HG03457 (cell line): ENCODE results near the gene CHSY1.

Experiments
- ATAC-seq: cut with Tn5 transposase; IDR thresholded peaks from one replicate; pipeline ENCODE4 v1.9.1; 2021; ENCODE audit warnings: moderate number of reproducible peaks; ENCODE audit not compliant: unreplicated experiment

Gene CHSY1

DNA sequence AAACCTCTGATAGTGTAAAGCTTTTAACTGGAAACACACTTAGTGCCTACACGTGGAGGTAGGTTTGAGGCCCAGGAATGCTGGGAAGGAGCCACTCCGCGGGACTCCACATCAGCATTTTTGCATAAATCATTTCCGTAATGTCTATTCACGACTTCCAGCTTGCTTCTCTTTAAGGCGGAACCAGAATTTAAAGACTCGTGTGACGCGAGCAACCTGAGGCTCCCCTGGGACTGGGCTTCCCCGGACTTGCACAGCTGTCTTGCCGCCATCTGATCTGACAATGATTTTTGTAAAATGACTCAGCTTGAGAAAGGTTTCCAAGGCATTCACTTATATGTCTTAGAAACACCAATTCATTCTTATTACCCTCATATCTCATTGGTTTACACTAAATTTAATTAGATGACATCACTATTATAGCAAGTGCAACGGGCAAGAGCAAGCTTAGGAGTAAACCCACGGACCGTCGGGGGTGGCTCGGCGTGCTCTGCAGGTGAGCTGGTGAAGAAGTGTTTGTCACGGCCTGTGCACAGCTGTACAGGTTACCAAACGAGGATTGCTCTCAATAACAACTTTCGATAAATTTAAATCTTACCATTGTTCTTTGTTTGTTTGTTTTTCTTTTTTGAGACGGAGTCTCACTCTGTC, 95.2 kb downstream of the CHSY1 start:
- peak; percentile 73 for ATAC-seq

GRCh38 chr15:101156061-101156460, 95.8 kb downstream of the CHSY1 start:
- no peak for ATAC-seq

GRCh38 chr15:101153801-101154656, 97.8 kb downstream of the CHSY1 start:
- no peak for ATAC-seq

DNA sequence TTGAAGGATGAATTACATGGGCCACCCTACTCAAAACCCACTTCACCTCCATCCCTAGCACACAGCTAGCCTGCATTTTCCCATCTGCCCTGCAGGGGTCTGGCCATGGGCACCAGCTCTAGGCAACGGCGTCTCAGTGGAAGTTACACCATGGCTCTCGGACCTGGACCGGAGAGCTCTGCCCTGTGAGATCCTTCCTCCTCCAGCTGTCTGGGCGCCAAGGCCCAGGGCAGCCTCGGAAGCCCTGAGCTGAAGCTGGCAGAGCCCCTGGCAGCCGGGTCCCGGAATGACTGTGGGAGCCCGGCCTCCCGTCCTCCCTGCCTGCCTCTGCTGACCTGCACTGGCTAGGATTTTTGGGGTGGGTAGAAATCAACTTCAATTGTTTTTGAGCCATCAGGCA, 98.9 kb downstream of the CHSY1 start:
- no peak for ATAC-seq

DNA sequence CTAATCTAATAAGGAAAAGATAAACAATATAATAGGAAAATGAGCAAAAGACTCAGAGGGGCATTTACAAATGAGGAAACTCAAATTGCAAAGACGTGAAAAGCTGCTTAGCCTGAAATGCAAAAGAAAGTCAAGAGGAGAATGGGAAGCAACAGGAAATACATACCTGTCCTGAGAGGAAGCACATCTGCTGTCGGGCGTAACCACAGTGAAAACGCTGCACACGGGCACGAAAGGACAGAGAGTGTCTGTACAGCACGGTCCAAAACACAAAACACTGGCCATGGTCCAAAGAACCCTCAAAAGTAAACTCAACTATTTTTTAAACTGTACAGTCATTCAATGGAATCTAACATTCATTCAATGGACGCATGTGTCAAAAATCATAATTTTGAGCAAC, 100.6 kb downstream of the CHSY1 start:
- ATAC-seq: no peak

GRCh38 chr15:101150723-101151040, 101.2 kb downstream of the CHSY1 start:
- no peak for ATAC-seq

DNA sequence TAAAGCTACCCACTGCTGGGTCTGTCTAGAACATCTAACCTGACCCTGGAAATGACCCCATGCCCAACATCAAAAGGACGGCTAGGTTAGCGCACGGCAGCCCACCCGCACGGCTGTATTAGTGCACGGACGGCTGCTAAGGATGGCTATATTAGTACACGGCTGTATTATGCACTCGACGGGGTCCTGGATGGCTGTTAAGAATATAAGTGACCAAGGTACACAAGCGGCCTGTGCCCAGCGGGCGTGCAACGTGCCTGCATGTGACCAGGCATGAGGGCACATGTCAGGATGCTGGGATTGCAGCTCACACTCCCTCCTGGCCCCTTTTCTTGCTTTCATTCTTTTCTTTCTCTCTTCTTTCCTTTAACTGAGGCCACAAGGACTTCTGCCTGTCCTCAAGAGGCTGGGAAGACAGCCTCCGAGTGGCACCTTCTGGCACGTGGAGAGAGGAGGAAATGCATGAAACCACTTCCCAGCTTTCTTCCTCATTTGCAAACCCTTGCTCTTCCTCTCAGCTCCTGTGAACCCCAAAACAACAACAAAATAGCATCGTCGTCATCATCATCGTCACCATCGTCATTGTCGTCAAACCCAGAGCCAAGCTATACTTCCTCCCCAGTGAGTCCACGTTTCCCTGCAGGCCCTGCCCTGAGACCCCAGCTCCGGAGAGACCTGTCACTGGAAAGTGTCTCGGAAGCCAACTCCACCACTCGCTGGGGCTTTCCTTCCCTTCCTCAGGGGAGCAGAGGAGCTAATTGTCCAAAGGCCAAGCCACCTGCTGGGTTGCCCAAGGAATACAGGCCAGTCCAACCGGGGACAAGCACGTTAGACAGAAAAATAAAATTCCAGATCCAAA, 101.8 kb downstream of the CHSY1 start:
- no peak for ATAC-seq

DNA sequence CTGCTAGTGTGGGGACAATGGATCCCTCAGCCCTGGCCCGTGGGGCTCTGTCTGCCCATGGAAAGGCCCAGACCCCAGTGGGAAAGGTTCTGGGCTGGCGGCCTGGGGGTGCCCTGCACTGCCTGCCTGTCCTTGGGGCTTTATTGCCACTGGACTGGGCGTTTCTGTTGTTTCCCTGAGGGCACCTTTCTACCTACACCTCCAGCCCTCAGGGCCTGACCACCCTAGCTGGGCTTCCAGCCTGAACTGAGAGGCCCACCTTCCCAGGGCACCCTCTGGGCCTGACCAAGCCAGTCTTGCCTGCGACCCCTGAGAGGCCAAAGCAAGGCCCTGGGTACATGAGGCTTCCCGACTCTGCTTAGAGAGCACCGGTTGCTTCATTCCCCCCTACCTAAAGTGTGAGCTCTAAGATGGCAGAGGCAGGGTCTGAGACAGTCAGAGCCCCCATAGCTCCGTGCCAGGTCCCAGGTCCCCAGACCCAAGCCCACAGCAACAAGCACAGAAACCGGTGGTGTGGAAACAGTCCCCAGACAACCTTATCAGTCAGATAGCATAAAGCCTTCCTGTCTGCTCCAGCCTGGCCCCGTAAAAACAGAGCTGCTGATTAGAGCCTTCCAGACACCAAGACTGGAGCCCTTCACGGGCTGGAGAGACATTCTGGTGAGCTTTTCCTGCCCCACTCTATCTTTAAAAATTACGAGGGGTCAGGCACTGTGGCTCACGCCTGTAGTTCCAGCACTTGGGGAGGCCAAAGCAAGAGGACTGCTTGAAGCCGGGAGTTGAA, 102.8 kb downstream of the CHSY1 start:
- no peak for ATAC-seq

DNA sequence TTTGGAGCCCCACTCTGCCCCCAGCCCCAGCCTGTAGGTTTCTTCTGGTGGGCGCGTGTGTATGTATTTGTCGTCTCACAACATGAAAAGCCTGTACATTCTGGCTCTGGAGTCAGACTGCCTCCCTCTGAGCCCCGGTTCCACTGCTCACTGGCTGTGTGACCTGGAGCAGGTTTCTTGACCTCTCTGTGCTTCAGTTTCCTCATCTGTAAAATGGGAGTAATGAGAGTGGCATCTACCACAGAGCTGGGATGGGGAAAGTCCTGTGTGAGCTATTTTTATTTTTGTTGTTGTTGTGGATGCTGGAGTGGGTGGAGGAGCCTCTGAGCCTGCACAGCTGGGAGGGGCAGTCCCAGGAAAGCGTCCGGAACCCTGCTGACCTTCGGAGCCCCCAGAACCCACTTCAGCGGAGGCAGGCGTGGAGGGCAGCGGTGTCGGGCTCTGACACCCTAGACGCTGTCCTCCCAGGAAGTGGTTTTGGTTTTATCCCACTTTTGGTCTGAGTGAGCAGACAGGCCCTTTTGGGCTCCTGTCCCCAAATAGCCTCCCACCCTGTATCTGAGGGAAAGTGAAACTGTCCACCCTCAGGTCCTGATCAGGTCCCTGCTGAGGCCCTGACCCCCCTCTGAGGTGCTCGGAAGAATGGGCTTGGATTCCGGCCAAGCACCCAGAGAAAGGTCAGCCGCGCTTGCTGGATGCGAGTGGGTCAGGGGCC, 103.5 kb downstream of the CHSY1 start:
- ATAC-seq: no peak

- no peak for ATAC-seq
Observed at GRCh38 chr15:101147181-101147580, 104.7 kb downstream of the CHSY1 start.

DNA sequence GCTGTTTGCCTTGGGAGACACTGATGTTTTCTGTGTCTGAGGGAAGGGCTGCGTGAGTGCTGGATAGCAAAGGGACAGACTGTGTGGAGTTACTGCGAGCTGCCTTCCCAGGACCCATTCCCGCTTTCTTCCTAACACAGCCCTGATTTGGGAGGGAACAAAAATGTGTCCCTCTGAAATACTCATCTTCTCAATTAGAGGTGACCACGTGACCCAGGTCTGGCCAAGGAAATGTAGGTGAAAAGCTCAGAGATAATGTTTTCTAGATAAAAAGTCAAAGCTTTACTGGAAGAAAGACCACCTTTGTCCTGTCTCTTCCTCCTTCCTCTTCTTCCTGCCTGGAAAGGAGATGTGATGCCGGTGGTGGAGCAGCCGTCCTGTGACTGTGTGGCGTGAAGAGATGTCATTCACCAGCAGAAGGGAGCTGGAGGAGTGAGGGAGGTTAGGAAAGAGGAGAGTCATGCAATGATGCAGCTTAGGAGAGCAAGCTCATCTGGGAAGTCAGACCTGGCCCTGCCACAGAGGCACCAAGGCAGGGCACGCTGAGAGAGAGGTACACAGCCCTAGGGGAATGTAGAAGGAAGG, 105.6 kb downstream of the CHSY1 start:
- no peak for ATAC-seq

DNA sequence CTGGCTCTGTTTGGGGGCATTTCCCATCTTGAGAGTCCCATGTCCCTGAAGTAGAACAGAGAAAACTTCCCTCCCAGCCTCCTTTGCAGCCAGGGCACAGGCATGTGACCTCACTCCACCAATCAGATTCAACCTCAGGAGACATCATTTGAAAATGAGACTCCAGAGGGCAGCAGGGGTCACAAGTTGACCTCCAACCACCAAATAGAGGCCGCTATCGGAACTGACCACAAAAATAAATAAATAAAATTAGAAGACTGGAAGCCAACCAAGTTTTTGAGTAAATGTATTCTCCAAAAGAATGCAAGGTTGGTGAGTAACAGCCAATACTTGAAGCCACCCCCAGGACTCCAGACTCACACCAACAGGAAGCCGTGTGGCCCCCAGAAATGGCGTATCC, 106.5 kb downstream of the CHSY1 start:
- ATAC-seq: no peak

- ATAC-seq: no peak
Observed at GRCh38 chr15:101143321-101143720, 108.5 kb downstream of the CHSY1 start.

DNA sequence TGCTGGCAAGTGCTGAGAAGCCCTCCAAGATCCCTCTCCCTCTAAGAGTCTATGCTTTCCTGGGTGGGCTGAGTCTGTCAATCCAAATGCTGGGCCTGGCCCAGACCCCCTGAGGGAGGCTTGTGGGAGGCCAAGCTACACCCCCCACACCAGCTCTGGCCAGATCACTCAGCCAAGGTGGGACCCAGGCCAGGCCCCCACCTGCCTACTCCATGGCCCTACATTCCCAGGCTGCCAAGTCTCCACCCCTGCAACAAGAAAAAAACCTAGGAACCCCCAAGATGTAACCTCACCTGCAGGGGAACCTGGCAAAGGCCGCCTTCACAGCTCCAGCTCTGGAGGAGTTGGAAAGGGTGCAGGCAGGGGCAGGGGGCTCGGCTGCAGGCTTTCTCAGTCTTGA, 109.1 kb downstream of the CHSY1 start:
- ATAC-seq: no peak

- no peak for ATAC-seq
Observed at GRCh38 chr15:101141926-101142527, 109.8 kb downstream of the CHSY1 start.

GRCh38 chr15:101140697-101141065, 111.2 kb downstream of the CHSY1 start:
- ATAC-seq: no peak

DNA sequence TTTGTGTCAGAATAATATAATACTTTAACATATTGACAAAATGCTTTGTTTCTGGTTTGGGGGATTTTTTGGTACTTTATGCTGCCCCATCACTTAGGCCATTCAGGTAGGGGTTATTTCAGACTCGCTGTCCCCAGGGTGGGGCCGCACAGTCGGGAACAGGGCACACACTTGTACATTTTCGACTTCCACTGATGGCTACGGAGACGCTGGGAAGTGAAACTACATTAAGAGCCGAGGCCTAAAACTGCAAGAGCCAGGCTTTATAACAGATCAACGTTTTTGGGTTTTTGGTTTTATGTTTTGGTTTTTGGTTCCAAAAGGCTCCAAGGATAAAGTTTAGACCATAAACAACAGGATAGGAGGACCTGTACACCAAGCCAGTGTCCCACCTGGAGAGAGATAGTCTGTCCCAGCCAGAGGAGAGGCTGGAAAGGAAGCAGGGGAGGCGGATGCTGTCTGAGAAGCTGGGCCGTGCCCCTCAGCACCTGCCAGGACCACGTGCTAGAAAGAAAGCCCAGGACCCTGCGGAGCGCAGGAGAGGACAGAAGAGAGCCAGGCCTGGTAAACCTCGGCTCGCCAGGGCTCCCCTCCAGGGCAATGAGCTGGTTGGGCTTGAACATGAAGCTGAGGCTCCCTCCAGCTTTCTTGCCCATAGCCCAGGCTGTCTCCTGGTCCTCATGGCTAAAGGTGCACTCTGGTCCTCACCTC, 111.7 kb downstream of the CHSY1 start:
- ATAC-seq: no peak

- ATAC-seq: peak; percentile 35
Observed at GRCh38 chr15:101138913-101139880, 112.7 kb downstream of the CHSY1 start.
